Measurements from ENCODE around the gene MCU. TPM values are rescaled to one million over a fixed set of nuclear protein-coding genes. Genes with fewer than 3 reads are reported as not detected.
"Not testable (repeated sequence)": the region's sequence is repeated elsewhere in the genome, so short reads cannot be mapped to it uniquely, and the experiment has no call there.

MCU gene
- total and polyA plus RNA-seq, 12 donors, result 9.0 to 19.0 (median 14.7) TPM

DNA sequence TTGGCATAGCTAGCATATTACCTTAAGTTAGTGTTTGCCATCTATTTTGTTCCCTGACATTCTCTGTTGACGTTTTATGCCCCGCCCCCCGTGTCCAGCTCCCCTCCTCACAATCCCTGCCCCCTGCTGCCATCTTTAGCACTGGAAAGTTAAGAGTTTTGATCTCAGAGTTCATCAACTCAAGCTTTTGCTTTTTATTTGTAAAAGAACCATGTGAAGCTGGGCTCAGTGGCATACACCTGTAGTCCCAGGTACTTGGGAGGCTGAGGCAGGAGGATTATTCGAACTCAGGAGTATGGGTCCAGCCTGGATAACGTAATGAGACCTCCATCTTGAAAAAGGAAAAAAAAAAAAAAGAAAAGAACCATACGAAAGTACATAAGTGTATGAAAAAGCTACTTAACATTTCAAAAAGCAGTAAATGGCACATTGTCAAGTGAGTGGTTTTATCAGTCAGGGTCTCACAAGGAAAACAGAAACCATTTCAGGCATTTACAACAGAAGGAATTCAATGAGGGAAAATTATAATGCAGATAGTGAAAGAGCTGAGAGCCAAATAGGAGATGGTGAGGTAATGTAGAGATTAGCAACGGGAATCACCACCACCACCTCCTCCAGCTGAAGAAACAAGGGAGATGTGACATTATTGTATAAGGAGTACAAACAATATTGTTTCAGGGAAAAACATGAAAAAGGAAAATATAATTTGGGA is 64.9 kb downstream of the MCU start:
- DNase-seq (no peak), ATAC-seq (peak in 1 of 8 donors; percentile 40)
- Histone ChIP-seq H3K4me1 (peaks cover 0 to 28% (median 0%) of the 10 kb centered on the region in 9 donors), H3K27me3 (no peaks in the 10 kb centered on the region), H3K36me3 (no peaks in the 10 kb centered on the region), H3K9me3 (no peaks in the 10 kb centered on the region), H3K27ac (no peak overlapping the region), H3K4me3 (no peak overlapping the region)
- intact Hi-C loops (cut with DNase I), result no loop called here
- WGBS, 2 donors, result 65 to 68% methylated on average over 7 of the region's 7 CpGs
- TF ChIP-seq, protein P1, sequence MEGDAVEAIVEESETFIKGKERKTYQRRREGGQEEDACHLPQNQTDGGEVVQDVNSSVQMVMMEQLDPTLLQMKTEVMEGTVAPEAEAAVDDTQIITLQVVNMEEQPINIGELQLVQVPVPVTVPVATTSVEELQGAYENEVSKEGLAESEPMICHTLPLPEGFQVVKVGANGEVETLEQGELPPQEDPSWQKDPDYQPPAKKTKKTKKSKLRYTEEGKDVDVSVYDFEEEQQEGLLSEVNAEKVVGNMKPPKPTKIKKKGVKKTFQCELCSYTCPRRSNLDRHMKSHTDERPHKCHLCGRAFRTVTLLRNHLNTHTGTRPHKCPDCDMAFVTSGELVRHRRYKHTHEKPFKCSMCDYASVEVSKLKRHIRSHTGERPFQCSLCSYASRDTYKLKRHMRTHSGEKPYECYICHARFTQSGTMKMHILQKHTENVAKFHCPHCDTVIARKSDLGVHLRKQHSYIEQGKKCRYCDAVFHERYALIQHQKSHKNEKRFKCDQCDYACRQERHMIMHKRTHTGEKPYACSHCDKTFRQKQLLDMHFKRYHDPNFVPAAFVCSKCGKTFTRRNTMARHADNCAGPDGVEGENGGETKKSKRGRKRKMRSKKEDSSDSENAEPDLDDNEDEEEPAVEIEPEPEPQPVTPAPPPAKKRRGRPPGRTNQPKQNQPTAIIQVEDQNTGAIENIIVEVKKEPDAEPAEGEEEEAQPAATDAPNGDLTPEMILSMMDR (IDR thresholded peaks at IDR 0.05), result no peak

GRCh38 chr10:72757732-72758131 is 65.8 kb downstream of the MCU start:
- H3K27ac ChIP-seq, result no peak overlapping the region
- intact Hi-C loops (cut with DNase I), result no loop called here
- no peaks in the 10 kb centered on the region for H3K36me3 ChIP-seq
- no peaks in the 10 kb centered on the region for H3K9me3 ChIP-seq
- WGBS, 2 donors, result 92 to 93% methylated on average over 2 of the region's 2 CpGs
- H3K4me3 ChIP-seq, result no peak overlapping the region
- peaks cover 0 to 32% (median 2%) of the 10 kb centered on the region in 9 donors for H3K4me1 ChIP-seq
- TF ChIP-seq, protein P1 (IDR thresholded peaks at IDR 0.05), result no peak
- H3K27me3 ChIP-seq, result no peaks in the 10 kb centered on the region
- DNase-seq (no peak), ATAC-seq (no peak)

DNA sequence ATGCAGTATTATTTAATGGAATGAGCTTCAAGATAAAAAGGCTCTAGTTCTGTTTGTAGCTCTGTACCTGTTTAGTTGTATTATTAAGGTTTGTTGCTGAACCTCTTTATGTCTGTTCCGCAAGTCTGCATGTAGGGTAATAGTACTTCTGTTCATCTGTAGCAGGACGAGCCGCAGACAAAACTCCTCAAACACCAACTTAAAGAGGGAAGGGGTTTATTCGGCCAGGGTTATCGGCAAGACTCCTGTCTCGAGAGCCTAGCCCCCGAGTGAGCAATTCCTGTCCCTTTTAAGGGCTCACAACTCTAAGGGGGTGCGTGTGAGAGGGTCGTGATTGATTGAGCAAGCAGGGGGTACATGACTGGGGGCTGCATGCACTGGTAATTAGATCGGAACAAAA is 67.0 kb downstream of the MCU start:
- DNase-seq; H3K36me3 ChIP-seq; H3K9me3 ChIP-seq; H3K27ac ChIP-seq; intact Hi-C loops (cut with DNase I); H3K27me3 ChIP-seq; H3K4me3 ChIP-seq; ATAC-seq: not testable (repeated sequence)
- peaks cover 0 to 32% (median 5%) of the 10 kb centered on the region in 9 donors for H3K4me1 ChIP-seq
- WGBS, 2 donors, result 83 to 88% methylated on average over 10 of the region's 10 CpGs

DNA sequence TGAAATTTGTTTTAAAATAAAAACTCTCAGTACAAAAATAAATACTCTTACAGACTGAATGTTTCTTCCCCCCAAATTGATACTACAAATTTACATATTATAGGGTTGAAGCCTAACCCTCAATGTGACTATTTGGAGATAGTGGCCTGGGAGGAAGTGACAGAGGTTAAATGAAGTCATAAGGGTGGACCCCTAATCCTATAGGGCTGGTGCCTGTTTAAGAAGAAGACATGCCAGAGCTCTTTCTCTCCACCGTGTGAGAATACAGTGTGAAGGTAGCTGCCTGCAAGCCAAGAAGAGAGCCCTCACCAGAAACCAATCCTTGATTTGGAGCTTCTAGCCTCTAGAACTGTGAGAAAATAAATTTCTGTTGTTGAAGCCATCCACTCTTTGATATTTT is 67.6 kb downstream of the MCU start:
- Histone ChIP-seq H3K4me3 (no peak overlapping the region), H3K27ac (no peak overlapping the region)
- intact Hi-C loops (cut with DNase I), result no loop called here

More for the DNA sequence above, 67.6 kb downstream of the MCU start:
- peaks cover 0 to 8% (median 0%) of the 10 kb centered on the region in 9 donors for H3K36me3 ChIP-seq
- no peak for ATAC-seq
- TF ChIP-seq, protein P1 (IDR thresholded peaks at IDR 0.05), result no peak
- H3K4me1 ChIP-seq, result peaks cover 0 to 28% (median 5%) of the 10 kb centered on the region in 9 donors
- no peaks in the 10 kb centered on the region for H3K27me3 ChIP-seq
- DNase-seq, result no peak
- no peaks in the 10 kb centered on the region for H3K9me3 ChIP-seq
- 42 to 47% methylated on average over 1 of the region's 1 CpG for WGBS, 2 donors
